Adipocyte (in vitro differentiated cells): ENCODE measurements around the gene GAS5.
"Not testable (repeated sequence)": the region's sequence is repeated elsewhere in the genome, so short reads cannot be mapped to it uniquely, and the experiment has no call there.

ENCODE experiments used
- DNase-seq: peaks from one replicate; pipeline ENCODE4 v3.0.0-alpha.2; 2015; ENCODE audit warnings: low read depth
- H3K27me3 ChIP-seq: replicated peaks from 2 replicates; pipeline ENCODE4 v1.7.0; 2013; ENCODE audit warnings: mild to moderate bottlenecking, low read length, moderate library complexity; ENCODE audit not compliant: control insufficient read depth, insufficient read depth
- H3K36me3 ChIP-seq: 2 replicates; pipeline ENCODE4 v1.7.0; 2013; ENCODE audit warnings: low read length, mild to moderate bottlenecking, moderate library complexity; ENCODE audit not compliant: control insufficient read depth, insufficient read depth, severe bottlenecking
- H3K4me1 ChIP-seq: 2 replicates; pipeline ENCODE4 v1.7.0; 2013; ENCODE audit warnings: mild to moderate bottlenecking, low read length, moderate library complexity; ENCODE audit not compliant: control insufficient read depth, insufficient read depth
- H3K4me3 ChIP-seq: 2 replicates; pipeline ENCODE4 v1.7.0; 2013; ENCODE audit warnings: mild to moderate bottlenecking, low read length, moderate library complexity
- H3K9ac ChIP-seq: 2 replicates; pipeline ENCODE4 v1.7.0; 2013; ENCODE audit warnings: mild to moderate bottlenecking, low read length, moderate library complexity
- H3K9me3 ChIP-seq: 2 replicates; pipeline ENCODE4 v1.7.0; 2013; ENCODE audit warnings: mild to moderate bottlenecking, low read length, moderate library complexity; ENCODE audit not compliant: control insufficient read depth

GAS5 gene

DNA sequence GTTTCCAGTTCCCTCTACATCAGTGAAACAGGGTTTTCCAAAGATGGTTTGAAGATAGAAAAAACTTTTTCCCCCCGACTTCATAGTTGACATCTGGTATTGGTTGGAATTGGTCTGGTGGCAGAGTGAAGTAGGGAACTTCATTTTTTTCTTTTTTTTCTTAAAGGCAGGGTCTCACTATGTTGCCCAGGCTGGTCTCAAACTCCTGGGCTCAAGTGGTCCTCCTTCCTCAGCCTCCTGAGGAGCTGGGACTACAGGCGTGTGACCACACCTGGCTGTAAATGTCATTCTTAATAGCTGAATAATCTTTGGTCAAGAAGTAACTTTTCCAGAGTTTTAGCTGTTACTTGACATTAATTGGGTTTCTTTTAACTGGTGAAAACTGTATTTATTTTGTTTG is 22.1 kb upstream of the GAS5 start:
- no peaks in the 10 kb centered on the region for H3K4me1 ChIP-seq
- H3K4me3 ChIP-seq: no peak overlapping the region
- DNase-seq: no peak
- H3K27me3 ChIP-seq: no peaks in the 10 kb centered on the region
- H3K9ac ChIP-seq: no peak overlapping the region
- no peaks in the 10 kb centered on the region for H3K9me3 ChIP-seq
- H3K36me3 ChIP-seq: peaks cover 23% of the 10 kb centered on the region

DNA sequence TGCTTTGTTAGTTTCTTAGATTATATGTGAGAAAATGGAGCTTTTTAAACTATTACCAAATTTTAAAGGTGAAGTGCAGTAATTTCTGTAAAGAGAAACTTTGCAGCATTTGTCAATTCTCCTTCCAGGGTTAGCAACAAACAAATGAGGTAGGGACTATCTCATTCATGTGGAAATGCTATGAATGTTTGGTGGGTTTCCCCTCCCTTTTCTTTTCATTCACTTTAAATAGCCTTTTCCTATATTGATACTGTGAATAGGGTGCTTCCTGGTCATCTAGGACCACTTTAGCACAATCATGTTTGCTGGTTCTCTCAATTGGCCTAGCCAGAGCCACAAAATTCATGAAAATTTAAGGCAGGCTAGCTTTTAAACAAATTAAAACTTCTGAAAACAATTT is 21.0 kb upstream of the GAS5 start:
- no peak overlapping the region for H3K9ac ChIP-seq
- H3K4me3 ChIP-seq: no peak overlapping the region
- H3K4me1 ChIP-seq: no peaks in the 10 kb centered on the region
- no peaks in the 10 kb centered on the region for H3K9me3 ChIP-seq
- no peak for DNase-seq
- H3K36me3 ChIP-seq: peaks cover 23% of the 10 kb centered on the region
- H3K27me3 ChIP-seq: no peaks in the 10 kb centered on the region

DNA sequence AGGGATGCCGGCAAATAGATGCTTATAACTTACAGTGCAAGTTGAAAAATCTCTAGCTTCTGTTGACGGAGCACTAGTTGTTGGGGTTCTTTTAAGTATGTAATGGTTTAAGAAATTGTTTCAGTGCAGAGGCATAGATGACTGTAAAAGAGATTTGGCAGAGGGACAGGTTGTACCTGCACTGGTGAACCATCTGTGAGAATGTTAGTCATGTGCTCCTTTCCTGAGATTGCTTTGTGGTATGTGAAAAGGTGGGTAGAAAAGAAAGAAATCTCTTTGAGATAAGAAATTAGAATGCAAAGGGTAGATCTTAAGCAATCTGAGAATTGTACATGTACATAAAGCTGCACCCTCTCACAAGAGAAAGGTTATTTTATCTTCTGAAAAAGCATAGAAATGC is 19.8 kb upstream of the GAS5 start:
- Histone ChIP-seq H3K36me3 (peaks cover 23% of the 10 kb centered on the region), H3K27me3 (no peaks in the 10 kb centered on the region), H3K4me1 (no peaks in the 10 kb centered on the region), H3K4me3 (no peak overlapping the region), H3K9me3 (no peaks in the 10 kb centered on the region), H3K9ac (no peak overlapping the region)
- no peak for DNase-seq

DNA sequence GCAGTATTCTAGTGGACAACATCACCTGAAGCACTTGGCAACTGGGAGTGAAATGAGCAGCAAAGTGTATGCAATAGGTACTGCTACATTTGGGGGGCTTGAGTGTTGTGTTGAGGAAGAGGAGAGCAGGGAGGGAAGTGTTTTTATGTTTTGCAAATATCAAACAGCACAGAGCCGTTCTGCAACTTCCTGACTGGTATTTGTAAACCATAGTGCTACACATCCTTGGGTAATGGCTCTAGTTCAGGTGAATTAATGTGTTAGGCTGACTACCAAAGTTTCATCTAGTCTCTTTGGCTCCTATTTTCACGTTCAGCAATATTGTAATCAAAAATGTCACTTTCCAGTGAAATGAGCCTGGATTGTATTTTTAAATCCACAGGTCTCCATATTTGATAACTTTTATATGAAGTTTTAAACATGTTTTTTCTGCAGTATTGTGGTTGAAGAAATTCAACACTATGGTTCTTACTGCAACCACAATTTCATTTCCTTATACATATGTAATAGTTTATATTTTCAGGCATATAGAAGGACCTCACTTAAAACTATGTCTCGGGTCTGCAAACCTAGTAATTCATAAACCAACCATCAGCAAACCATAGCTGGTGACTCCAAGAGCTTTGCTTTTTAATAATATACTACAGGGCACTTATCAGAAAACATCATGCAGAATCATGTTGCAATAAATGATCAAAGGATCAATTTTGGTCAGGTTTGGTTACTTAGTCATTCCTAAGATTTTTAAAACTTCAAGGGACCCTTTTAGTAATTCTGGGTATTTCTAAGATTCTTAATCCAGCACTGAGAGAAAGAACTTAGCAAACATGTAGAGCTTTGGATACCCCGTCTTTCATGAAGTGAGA is 19.2 kb upstream of the GAS5 start:
- no peaks in the 10 kb centered on the region for H3K27me3 ChIP-seq
- H3K9me3 ChIP-seq: no peaks in the 10 kb centered on the region
- no peak overlapping the region for H3K9ac ChIP-seq
- H3K36me3 ChIP-seq: peaks cover 23% of the 10 kb centered on the region
- H3K4me1 ChIP-seq: no peaks in the 10 kb centered on the region
- no peak for DNase-seq
- no peak overlapping the region for H3K4me3 ChIP-seq

DNA sequence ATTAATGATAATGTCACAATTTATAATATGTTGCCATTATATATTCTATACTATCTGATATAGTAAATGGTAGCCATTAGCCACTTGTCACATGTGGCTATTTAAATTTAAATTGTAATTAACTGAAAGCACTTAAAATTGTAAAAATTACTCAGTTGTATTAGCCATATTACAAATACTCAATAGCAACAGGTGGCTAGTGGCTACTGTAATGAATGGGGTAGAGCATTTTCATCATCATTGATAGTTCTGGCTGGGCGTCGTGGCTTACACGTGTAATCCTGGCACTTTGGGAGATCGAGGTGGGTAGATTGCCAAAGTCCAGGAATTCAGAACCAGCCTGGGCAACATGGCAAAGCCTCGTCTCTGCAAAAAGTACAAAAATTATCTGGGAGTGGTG is 16.9 kb upstream of the GAS5 start:
- no peak overlapping the region for H3K4me3 ChIP-seq
- H3K27me3 ChIP-seq: no peaks in the 10 kb centered on the region
- H3K9ac ChIP-seq: no peak overlapping the region
- peaks cover 23% of the 10 kb centered on the region for H3K36me3 ChIP-seq
- H3K9me3 ChIP-seq: no peaks in the 10 kb centered on the region
- no peak for DNase-seq
- H3K4me1 ChIP-seq: no peaks in the 10 kb centered on the region

DNA sequence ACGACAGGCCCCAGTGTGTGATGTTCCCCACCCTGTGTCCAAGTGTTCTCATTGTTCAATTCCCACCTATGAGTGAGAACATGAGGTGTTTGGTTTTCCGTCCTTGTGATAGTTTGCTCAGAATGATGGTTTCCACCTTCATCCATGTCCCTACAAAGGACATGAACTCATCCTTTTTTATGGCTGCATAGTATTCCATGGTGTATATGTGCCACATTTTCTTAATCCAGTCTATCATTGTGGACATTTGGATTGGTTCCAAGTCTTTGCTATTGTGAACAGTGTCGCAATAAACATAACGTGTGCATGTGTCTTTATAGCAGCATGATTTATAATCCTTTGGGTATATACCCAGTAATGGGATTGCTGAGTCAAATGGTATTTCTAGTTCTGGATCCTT is 13.3 kb upstream of the GAS5 start:
- H3K4me1 ChIP-seq, H3K9ac ChIP-seq, H3K4me3 ChIP-seq, H3K27me3 ChIP-seq, H3K9me3 ChIP-seq, DNase-seq: not testable (repeated sequence)
- H3K36me3 ChIP-seq: peaks cover 33% of the 10 kb centered on the region

DNA sequence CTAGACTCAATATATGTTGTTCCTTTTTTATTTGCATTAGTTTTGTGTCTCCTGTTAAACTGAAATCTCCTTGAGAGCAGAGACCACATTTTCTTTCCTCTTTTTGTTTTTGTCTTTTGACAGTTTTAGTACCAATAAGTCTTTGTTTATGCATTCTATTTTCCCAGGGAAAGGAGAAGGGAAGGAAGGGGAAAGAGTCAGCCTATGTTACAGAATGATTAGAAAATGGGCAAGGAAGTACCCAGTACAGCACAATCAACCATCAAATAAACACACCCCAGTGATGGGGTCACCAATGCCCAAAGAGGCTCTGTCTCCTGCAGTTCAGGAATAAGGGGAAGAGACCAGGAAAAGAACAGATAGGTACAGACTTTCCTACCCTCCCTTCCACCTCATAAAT is 10.5 kb upstream of the GAS5 start:
- no peak overlapping the region for H3K9ac ChIP-seq
- H3K36me3 ChIP-seq: peaks cover 41% of the 10 kb centered on the region
- no peak overlapping the region for H3K4me3 ChIP-seq
- no peaks in the 10 kb centered on the region for H3K4me1 ChIP-seq
- H3K27me3 ChIP-seq: no peaks in the 10 kb centered on the region
- no peaks in the 10 kb centered on the region for H3K9me3 ChIP-seq
- DNase-seq: no peak

DNA sequence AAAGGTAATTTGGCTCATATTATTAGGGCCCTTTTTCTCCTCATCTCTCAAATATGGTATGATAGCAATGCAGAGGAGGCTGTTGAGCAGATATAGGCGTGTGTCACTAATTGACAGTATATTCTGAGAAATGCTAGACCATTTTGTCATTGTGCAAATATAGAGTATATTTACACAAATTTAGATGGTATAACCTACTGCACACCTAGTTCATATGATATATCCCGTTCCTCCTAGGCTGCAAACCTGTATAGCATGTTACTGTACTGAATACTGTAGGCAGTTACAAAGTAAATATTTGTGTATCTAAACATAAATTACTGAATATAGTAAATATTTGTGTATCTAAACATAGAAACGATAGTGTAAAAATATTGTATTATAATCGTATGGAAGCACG is 8.9 kb upstream of the GAS5 start:
- no peaks in the 10 kb centered on the region for H3K9me3 ChIP-seq
- H3K4me3 ChIP-seq: no peak overlapping the region
- peaks cover 41% of the 10 kb centered on the region for H3K36me3 ChIP-seq
- no peaks in the 10 kb centered on the region for H3K27me3 ChIP-seq
- no peak for DNase-seq
- no peak overlapping the region for H3K9ac ChIP-seq
- H3K4me1 ChIP-seq: no peaks in the 10 kb centered on the region

DNA sequence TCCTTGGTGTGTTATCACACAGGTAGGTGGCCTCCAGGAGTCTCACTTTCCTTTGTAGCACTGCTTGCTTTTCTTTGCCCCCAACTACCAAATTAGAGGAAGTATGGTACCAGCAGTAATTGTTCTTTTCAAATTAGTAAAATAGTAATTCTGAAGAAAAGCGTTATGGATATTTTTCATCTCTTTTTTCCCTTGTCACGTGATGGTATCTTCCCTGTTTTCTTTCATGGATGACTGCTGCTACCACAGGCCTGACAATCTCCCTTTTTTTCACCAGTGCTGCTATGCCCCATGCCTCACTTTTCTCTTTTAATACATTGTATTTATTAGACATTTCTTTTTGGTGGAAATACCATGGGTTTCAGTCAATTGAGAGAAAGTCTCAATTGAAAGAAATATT is 3.7 kb upstream of the GAS5 start:
- DNase-seq: no peak
- Histone ChIP-seq H3K9me3 (no peaks in the 10 kb centered on the region), H3K4me3 (no peak overlapping the region), H3K4me1 (peaks cover 16% of the 10 kb centered on the region), H3K9ac (no peak overlapping the region), H3K27me3 (no peaks in the 10 kb centered on the region), H3K36me3 (peaks cover 37% of the 10 kb centered on the region)

DNA sequence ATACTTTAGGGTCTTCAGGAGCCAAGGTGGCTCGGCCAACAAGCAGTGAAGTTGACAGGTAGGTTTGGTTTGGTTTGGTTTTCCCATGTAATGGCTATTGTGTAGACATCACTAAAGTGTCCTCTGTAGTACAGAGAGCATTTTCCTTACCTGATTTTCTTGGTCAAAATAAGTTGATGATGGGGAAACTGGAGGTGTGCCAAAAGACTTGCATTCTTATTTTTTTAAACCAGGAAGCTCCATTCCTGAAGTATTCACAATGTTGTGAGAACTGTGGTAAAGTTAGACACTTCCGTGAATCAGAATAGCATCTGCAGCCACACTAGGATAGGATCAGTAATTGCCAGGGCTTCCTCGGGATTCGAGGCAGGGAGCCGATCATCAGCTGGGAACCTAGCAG is 3.3 kb upstream of the GAS5 start:
- no peak for DNase-seq
- Histone ChIP-seq H3K4me1 (peaks cover 20% of the 10 kb centered on the region), H3K9ac (no peak overlapping the region), H3K9me3 (no peaks in the 10 kb centered on the region), H3K4me3 (no peak overlapping the region), H3K27me3 (no peaks in the 10 kb centered on the region), H3K36me3 (peaks cover 37% of the 10 kb centered on the region)

DNA sequence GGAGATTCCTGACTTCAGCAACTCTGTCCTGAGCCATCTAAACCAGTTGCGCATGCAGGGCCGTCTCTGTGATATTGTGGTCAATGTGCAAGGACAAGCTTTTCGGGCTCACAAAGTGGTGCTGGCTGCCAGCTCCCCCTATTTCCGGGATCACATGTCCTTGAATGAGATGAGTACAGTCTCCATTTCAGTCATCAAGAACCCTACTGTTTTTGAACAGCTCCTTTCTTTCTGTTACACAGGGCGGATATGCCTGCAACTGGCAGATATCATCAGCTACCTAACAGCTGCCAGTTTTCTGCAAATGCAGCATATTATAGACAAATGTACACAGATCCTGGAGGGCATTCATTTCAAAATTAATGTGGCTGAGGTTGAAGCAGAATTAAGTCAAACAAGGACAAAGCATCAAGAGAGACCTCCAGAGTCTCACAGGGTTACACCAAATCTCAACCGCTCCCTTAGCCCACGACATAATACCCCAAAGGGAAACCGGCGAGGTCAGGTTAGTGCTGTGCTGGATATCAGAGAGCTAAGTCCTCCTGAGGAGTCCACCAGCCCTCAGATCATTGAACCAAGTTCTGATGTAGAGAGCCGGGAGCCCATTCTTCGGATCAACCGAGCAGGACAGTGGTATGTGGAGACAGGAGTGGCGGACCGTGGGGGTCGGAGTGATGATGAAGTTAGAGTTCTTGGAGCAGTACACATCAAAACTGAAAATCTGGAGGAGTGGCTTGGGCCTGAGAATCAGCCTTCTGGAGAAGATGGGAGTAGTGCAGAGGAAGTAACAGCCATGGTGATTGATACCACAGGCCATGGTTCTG is 2.7 kb upstream of the GAS5 start:
- Histone ChIP-seq H3K9me3 (no peaks in the 10 kb centered on the region), H3K9ac (peak overlapping the region; percentile 15), H3K4me3 (no peak overlapping the region), H3K4me1 (peaks cover 26% of the 10 kb centered on the region), H3K27me3 (no peaks in the 10 kb centered on the region), H3K36me3 (peaks cover 39% of the 10 kb centered on the region)
- DNase-seq: no peak
